DMS 273 treated with DMSO at 0.1 percent for 48 hours (cell line): ENCODE data around the gene TNFRSF1B.

Source experiments
- DNase-seq: peaks from one replicate; lab custom pipeline; 2025; lab: John Stamatoyannopoulos, UW

Gene TNFRSF1B

DNA sequence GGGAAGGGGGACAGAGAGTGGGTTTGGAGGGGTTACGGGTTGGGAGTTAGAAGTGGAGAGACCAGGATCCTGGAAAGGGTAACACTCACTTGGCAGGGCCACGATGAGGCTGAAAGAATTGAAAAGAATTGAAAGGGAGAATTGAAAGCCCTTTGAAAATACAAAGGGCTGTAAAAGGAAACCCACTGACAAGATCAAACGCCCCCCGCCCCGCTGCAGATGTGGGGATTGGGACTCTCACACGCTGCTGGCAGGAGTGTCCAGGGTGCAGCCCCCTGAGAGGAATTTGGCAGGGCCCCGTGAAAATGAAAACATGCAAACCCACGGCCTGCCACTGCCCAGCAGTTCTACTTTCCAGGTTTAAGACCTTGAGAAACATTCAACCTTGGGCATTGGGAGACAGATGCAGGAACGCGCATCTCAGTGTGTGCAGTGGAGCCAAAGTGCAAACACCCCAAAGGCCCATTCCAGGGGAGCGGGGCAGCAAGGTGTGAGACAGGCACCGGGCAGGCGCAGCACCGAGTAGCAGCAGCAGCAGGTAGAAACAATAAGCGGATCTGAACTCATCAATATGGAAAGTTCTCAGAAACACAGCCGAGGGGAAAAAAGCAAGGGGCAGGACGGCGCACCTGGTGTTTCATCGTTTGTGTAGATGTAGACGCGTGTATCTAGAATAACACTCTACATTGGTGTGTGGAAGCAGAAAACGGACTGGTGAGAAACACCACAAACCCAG, 8.3 kb upstream of the TNFRSF1B start:
- DNase-seq: no peak

DNA sequence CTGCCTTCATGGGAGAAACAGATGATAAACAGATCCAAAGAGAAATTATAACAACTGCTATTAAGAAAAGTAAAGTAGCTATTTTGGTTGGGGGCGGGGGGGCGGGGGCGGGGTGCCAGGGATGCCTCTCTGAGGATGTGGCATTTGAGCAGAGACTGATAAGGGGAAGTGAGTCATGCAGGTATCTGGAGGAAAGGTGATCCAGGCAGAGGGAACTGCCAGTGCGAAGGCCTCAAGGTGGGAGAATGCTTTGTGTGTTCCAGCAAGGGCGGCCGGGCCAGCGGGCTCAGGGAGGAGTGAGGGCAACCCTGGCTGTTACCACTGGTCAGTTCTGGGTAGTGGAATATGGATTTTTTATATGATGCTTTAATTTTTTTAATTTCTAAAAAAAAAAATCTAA, 7.0 kb upstream of the TNFRSF1B start:
- no peak for DNase-seq

DNA sequence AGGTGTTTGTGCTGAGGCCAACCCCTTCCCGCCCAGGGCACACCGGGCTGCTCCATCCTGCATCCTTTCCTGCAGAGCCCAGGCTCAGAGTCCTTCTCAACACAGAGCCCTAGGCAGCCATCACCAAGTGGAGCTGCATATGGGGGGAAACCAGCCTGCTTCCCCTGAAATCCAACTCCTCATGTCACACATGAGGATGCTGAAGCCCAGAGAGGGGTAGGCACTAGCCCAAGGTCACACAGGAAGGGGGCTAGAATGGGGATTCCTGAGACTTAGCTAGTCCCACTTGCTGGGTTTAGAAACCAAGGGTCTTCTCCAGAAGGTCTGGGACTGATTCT, 5.5 kb upstream of the TNFRSF1B start:
- no peak for DNase-seq

DNA sequence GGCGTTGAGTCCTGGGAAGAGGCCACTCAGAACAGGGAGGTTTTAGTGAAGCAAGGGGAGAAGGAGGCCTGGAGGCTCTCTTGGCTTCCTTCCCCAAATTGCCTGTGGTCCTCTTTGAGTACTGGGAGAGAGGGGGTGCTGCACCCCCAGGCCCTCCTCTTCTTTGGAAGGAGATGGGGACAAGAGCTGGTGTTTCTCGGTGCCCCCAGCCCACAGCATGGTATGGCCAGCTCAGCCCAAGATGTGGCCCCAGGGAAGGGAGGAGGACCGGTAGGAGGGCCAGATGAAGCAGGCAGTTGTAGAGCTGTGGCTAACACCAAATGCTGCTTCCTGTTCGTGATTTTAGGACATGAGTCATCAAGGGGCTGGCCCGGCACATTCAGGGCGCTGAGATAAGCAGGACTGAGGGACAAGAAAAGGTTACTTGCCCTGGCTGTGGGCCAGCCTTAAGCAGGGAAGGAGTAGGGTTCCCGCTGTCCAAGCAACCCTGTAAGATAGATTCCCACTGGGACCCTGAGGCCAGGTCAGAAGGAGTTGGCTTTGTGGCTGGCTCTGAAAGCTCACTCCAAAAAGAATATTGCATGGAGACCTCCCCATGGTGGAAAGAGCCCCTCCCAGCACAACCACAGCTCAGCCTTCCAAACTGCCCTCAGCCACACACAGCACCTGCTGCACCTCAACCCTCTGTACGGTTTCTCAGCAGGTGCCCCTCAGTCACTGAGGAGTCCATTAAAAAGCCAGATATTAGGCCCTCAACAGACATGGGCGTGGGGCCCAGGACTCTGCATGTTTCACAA, 4.9 kb upstream of the TNFRSF1B start:
- DNase-seq: no peak

DNA sequence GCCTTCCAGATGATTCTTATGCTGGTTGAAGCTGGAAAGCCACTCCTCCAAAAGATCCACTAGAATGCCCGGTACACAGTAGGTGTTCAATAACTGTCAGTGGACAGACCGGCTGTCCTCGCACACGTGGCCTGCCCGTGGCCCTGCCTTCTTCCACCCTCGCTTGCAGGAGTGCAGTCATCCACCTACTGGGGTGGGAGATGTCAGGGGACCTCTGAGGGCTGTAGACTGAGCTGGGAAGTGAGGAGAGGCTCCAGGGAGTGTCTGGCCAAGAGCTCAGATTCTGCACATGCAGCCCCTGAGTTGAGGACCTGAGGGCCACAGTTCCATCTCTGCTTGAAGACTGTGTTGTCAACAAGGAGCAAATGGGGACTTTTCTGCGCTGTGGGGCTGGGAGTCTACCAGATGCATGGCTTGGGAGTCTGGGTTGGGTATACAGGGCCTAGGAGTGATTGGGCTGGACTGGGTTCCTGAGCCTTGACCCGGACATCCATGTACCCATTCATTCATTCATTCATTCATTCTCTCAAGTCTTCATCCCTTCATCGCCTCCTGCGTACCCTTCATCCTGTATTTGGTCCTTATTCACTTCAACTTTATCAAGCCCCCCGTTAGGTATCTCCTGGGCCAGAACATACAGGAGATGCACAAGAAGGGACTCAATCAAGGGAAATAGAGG, 4.2 kb upstream of the TNFRSF1B start:
- no peak for DNase-seq

DNA sequence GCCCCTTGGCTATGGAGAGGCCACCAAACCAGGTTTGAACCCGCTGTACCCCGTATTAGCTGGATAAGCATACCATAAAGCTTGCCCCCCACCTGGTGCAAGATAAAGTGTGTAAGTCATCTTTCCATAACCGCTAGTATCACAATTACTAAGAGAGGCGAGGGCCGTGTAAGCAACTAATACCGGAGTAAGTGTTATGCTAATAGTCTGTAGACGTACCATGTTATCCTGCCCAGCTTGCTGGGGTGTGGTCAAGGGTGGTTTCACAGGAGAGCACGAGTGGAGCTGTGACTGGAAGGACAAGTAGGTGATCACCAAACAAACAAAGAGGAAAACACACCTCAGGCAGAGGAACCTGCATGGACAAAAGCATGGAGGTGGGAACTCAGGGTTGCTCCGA, 3.6 kb upstream of the TNFRSF1B start:
- DNase-seq: no peak

DNA sequence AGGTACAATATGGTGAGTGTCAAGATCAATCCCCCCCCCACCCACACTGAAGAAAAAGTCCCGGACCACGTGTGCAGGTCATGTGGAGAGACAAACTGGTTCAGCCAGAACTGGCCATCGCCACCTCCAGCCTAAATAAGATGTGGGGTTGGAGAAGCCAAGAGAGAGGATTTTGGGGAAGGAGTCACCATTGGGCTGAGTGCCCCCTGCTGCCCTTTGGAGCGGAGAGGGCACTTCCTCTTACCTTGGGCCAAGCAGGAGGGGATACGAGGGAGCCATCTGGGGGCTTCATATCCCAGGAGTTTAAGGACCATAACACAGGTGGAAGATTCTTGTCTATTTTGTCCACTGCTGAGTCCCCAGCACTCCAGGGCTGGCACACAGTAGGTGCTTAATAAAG, 2.6 kb upstream of the TNFRSF1B start:
- DNase-seq: no peak

DNA sequence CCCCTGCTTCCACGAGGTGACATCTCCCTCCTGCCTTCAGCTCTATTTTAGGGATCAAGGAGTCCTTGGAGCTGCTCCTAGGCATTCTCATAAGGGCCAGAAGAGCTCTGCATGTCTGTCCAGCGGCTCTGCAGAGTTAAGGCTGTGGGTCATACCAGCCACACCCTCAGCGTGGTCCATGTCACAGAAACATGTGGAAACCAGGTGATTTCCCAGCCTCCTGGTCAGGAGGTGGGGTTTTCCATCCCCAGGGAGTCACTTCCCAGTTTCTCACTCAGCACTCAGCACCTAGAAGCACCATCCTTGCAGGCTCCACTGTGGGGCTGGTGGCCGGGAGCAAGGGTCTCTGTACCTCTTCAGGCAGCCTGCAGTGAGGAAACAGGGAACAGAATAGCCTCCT, 1.4 kb upstream of the TNFRSF1B start:
- DNase-seq: no peak

DNA sequence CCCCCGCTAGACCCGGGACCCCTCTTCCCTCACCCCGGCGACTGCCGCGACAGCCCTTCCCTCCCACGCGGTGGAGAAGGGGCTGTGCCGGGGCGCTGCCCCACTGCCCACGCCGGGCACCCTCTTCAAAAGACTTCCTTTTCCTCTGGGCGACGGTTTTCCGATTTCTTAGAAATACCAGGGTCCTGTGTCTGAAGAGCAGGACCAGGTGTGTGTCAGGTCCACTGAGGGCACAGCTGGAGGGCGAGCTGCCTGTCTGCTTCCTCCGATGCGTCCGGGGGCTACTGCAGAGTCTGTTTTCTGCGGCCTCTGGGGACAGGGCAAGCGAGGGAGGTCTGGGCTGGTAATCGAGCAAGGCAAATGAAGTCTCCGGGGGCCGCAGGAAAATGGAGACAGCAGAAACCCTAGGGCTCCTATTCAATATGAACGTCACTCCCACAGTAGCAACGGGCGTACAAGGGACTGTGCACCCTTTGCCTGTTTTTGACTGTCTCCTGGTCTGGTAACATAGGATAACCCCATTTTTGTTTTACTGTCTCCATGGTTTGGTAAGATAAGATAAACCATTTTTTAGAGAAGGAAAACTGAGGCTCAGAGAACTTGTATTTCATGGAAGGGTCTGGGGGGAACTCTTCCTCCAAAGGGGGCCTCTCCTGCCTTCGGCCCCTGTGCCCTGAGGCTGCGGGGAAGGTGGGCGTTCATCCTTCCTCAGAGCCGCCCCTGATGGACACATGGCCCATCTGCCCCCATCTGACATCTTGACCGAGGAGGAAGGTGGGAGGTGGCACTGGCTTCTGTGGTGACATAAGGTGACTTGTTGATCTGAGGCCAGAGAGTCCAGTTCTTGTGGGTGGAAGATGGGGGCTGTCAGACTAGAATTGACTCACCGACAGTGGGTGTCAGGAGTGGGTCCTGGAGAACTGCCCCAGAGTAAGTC, 970 bp downstream of the TNFRSF1B start:
- DNase-seq: no peak

DNA sequence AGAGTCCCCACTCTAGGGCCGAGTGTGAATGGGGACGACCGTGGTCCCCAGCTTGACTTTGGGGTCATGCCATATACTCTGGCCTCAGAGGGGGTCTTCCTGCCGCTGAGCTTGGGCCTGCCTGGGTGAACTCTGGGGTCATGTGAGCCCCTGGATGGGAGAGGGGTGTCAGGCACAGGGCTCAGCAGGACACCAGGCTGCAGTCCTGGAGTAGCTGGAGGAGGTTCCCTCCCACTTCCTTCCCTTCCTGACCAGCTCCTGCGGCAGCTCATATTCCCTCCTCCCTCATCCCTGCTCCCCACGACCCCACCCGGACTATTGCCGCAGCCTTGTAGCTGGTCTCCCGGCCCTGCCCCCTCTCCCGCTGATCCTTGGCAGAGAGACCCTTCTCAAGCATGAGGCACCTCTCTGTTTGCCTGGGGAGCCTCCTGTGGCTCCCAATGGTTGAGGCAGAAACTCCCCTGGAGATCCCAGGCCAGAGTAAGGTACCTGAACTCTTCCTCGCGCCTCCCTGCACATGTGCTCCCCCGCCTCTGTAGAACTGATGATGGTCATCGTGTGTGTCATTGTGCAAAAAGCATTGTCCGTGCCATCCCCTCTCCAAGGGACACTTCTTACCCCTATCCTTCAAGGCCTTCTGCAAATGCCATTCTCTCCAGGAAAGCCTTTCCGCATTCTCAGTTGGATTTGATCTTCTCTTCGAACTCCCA, 1.8 kb downstream of the TNFRSF1B start:
- DNase-seq: no peak

DNA sequence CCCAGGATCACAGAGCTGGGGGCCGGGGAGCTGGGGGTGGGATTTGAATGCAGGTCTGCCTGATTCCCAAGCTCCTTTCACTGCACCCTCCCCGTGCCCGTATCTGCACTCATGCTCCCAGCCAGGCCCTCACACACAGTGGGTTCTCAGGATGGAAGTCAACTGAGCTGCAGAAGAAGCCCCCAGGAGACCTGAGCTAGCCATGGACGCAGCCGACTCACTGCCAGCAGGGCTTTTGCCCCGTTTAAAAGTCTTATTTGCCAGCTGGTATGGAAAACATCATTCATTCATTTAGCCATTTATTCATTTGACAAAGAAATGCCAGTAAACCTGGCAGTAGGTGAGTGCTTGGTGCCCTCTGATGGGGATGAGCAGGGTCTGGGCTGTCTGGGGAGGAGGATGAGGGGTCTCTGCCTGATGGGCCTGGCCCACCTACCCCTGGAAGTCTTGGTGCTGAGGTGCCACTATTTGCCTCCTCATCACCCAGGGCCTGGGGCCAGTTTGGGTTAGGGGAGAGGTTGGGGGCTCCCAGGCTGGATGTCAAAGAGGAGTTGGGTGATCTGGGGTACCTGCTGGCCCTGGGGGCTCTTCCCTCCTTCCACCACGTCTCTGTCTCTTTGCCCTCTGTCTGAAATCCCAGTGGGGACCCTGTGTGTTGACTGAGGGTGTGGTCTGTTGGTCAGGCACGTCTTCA, 2.8 kb downstream of the TNFRSF1B start:
- no peak for DNase-seq

DNA sequence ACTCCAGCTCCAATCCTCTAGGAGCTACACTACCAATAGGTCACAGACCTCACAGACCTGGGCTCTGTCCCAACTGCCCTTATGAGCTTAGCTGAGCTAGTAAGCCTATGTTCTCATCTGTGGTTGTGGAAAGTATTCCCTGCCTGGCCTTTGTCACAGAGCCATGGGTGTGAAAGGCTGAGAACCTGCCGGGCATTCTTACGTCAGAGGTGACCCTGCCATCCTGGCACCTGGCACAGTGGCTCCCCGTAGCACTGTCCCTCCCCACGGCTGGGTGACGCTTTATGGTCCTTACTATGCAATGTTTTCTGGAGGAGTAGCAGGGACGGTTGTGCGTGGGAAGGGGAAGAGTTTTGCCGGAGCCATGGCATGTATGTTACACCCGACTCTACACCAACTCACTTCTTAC, 3.5 kb downstream of the TNFRSF1B start:
- DNase-seq: no peak

DNA sequence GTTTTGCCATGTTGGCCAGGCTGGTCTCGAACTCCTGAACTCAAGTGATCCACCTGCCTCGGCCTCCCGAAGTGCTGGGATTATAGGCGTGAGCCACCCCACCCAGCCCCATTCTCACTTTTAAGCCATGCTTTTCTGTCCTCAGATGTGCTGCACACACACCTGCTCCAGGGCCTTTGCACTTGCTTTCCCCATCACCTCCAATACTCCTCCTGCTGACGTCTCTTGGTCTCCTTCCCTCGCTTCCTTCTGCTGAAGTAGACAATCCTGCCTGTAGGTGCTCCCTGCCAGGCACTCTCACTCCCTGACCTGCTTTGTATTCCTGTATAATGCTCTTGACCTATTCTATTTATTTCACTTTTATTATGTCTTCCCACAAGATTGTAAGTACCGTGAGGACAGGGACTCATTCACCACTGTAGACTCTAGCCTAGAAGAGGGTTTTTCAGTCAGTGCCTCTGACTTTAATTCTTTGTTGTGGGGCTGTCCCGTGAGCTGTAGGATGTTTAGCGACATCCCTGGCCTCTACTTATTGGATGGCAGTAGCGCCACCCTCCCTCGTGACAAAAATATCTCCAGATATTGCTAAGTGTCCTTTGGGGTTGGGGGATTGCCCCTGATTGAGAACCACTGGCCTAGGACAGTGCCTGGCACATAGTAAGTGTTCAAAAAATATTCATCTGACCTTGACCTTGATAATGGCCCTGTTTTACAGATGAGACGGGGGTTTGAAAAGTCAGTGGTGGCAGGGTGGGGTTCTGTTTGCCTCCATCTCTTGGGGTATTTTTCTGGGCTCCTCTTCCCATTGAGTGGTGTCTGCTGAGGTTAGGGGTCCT, 4.6 kb downstream of the TNFRSF1B start:
- no peak for DNase-seq

DNA sequence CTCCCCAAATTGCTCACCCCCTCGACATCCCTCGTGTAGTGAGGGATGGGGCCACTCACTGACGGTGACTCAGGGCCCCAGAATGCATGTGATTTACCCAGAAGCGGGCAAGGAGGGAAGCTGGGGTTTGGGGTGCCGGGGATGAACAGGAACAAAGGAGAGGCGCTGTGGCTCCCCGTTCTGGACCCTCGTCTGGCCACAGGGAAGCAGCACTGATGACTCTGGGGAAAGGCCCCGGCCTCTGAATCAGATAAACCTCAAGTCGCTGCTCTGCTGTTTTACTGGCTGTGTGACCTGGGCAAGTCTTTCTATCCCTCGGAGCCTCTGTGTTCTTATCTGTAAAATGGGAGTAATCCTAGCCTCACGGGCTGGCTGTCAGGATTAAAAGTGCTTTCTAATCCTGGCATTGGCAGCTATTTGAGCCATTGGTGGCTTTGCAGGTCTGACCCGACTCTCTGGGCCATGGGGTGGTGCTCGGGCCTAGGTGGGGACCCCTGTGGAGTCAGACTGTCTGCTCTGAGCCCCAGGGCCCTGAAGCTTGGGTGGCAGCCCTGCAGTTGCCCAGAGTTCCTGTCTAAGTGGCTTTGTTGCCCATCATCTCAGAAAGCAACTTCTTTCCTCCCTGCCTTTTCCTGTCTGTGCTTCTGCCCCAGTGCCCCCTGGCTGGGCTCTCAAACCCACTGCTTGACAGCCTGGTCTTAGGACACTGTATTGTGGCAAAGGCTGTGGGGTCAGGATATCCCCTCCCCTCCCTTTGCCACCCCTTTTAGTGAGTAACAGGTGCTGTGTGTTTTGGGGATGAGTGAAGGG, 5.5 kb downstream of the TNFRSF1B start:
- no peak for DNase-seq

DNA sequence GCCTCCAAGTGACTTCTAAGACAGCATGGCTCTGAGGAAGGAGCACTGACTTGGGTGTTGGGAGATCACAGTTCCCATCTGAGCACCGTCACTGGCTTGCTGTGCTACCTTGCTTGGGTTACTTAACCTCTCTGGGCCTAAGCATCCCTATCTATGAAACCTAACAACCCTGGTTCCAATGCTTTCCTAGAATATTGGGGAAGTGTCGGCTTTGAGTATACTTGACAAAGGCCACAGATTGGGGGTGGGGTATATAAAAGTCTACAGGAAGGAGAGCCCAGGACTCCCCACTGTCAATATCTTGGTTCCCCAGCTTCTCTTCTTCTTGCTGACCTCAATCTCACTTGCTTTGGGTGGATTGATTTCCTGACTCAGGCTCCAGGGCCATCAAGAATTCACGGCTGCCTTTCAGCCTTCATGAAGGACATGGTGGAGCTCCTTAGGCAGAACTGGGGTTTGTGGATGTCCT, 6.3 kb downstream of the TNFRSF1B start:
- no peak for DNase-seq

DNA sequence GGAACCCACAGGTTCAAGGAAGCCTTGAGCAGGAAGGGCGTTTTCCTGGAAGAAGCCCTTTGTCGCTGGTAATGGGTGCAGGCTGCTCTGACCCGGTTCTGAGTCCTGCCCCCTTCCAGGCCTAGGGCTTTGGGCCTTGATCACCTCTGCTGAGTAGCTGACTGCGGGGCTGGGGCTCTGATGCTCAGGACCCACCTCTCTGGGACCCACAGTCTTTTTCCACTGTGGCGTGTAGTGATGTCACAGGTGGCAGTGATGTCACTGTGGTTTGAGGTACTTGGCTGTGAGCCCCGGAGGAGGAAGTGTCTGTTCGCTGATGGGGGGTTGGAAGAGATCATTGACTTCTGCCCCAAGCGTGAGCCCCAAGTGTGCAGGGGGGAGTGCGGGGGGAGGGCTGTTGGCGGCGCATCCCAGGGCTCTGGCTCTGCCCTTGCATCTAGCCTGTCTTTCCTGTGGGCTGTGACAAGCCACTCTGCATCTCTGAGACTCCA, 6.9 kb downstream of the TNFRSF1B start:
- no peak for DNase-seq

DNA sequence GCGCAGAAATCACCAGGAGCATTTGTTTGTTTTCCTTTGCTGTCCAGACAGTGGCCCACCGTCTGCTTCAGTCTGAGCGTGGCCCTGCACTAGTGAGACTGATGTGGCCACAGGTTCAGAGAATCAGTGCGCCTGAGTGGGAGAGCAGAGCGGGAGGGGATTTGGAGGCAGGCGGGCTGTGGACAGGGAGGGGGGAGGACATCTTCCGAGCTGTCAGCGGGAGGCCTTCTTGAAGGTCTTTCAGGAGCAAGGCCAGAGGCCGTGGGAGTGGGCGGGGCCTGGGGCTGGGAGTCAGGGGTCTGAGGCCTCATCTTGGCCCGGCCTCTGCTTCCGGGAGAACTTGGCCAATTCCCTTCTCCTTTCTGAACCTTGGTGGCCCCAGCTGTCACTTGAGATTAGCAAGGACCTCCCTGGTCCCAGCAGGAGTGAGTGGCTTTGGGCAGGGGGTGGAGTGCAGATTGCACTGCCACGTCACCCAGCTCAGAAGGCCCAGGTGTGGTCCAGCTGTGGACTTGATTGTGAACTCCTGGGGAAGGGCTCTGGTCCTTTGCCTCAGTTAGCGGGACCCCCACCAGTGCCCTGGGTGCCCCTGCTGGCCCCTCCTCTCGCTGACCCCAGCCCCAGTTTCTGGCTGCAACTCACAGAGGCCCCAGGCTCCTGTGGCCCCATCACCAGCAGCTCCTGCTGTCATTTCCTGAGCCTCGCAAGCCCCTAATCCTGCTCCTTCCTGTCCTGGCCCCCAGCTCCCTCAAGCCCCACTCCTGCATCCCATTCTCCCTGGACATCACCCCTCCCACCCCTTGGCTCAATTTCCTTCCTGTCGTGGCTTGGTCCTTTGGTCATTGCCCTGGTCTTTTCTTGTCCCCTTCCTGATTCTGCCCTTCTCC, 8.4 kb downstream of the TNFRSF1B start:
- DNase-seq: no peak
